CD8-positive, alpha-beta memory T cell (primary cell): ENCODE data around the gene NAA80. TPM values are rescaled to one million over a fixed set of nuclear protein-coding genes. Genes with fewer than 3 reads are reported as not detected.
A peak's percentile ranks its signal among the peaks of the same experiment; 100 is the strongest.

ENCODE experiments used
- CTCF ChIA-PET: fragments of 350-600 bp; sonication (Branson Sonifier 250); formaldehyde crosslinking; loops from one replicate; lab custom pipeline; 2021; ENCODE audit warnings: antibody characterized with exemption; lab: Charles Lee
- POLR2A ChIA-PET: fragments of 350-600 bp; sonication (Branson Sonifier 250); formaldehyde crosslinking; loops from one replicate; lab custom pipeline; 2021; ENCODE audit warnings: antibody characterized with exemption; lab: Charles Lee
- DNase-seq, 5 donors: peaks; one replicate each; pipeline versions ENCODE4 v3.0.0 to v3.0.0-alpha.2; 2020 to 2022; ENCODE audit warnings: mixed read lengths in 1 of 5
- H3K27ac ChIP-seq: one replicate; pipeline ENCODE4 v1.7.0; 2013; ENCODE audit warnings: low read depth, mild to moderate bottlenecking, low read length, moderate library complexity
- H3K27me3 ChIP-seq: 2 replicates; pipeline ENCODE4 v1.7.0; 2013; ENCODE audit warnings: low read length, mild to moderate bottlenecking; ENCODE audit not compliant: insufficient read depth, poor library complexity, severe bottlenecking
- H3K36me3 ChIP-seq: 2 replicates; pipeline ENCODE4 v1.7.0; 2013; ENCODE audit warnings: mild to moderate bottlenecking, low read length, moderate library complexity; ENCODE audit not compliant: insufficient read depth
- H3K4me1 ChIP-seq: 2 replicates; pipeline ENCODE4 v1.7.0; 2013; ENCODE audit warnings: mild to moderate bottlenecking, low read length, moderate library complexity; ENCODE audit not compliant: insufficient read depth
- H3K4me3 ChIP-seq: 2 replicates; pipeline ENCODE4 v1.7.0; 2013; ENCODE audit warnings: mild to moderate bottlenecking, low read length
- H3K9me3 ChIP-seq: 2 replicates; pipeline ENCODE4 v1.7.0; 2013; ENCODE audit warnings: mild to moderate bottlenecking, low read length
- H3K27ac Mint-ChIP-seq, 8 donors: one replicate each; pipeline ENCODE4 v1.8.0; 2020 to 2021; ENCODE audit warnings: mixed read lengths in 8 of 8, mild to moderate bottlenecking in 6 of 8, inconsistent platforms in 3 of 8, moderate library complexity in 3 of 8
- H3K27me3 Mint-ChIP-seq, 2 donors: one replicate each; pipeline ENCODE4 v1.8.0; 2020 to 2021; ENCODE audit warnings: mixed read lengths in 2 of 2, mild to moderate bottlenecking in 1 of 2, moderate library complexity in 1 of 2
- H3K36me3 Mint-ChIP-seq, 3 donors: one replicate each; pipeline ENCODE4 v1.8.0; 2020 to 2021; ENCODE audit warnings: mixed read lengths in 3 of 3, inconsistent platforms in 1 of 3, mild to moderate bottlenecking in 1 of 3
- H3K4me1 Mint-ChIP-seq, 3 donors: one replicate each; pipeline ENCODE4 v1.8.0; 2020 to 2021; ENCODE audit warnings: mixed read lengths in 3 of 3, inconsistent platforms in 1 of 3, mild to moderate bottlenecking in 1 of 3
- H3K4me3 Mint-ChIP-seq, 7 donors: one replicate each; pipeline ENCODE4 v1.8.0; 2020 to 2021; ENCODE audit warnings: mixed read lengths in 7 of 7, mild to moderate bottlenecking in 6 of 7, moderate library complexity in 4 of 7, inconsistent platforms in 2 of 7
- H3K9me3 Mint-ChIP-seq, 5 donors: one replicate each; pipeline ENCODE4 v1.8.0; 2020 to 2022; ENCODE audit warnings: mixed read lengths in 5 of 5, mild to moderate bottlenecking in 3 of 5, moderate library complexity in 2 of 5, inconsistent platforms in 1 of 5
- polyA plus RNA-seq: library from polyadenylated mRNA; unstranded; fragments of 300-500 nt; fragmentation: Illumina TruSeq; gene quantifications from one replicate; pipeline ENCODE4 v1.2.3, GENCODE V29; 2021
- total RNA-seq, 2 experiments: library from RNA; stranded (reverse); gene quantifications; one replicate each; pipeline ENCODE4 v1.2.3, GENCODE V29; 2021

NAA80 gene
- total and polyA plus RNA-seq, 3 experiments from 2014 or later, result 17.3 to 19.3 (median 18.3) TPM

- Histone ChIP-seq H3K27ac (no peak overlapping the region), H3K36me3 (no peaks in the 10 kb centered on the region), H3K4me1 (no peaks in the 10 kb centered on the region), H3K9me3 (no peaks in the 10 kb centered on the region), H3K4me3 (no peak overlapping the region), H3K27me3 (no peaks in the 10 kb centered on the region)
- H3K4me3 Mint-ChIP-seq, result no peak overlapping the region
- no peak for DNase-seq
- POLR2A ChIA-PET, result no interaction called here
- H3K27ac Mint-ChIP-seq, result no peak overlapping the region
- H3K27me3 Mint-ChIP-seq, result peaks cover 0 to 7% of the 10 kb centered on the region in 2 donors
- H3K36me3 Mint-ChIP-seq, result no peaks in the 10 kb centered on the region
- peaks cover 0 to 3% (median 0%) of the 10 kb centered on the region in 3 donors for H3K4me1 Mint-ChIP-seq
- H3K9me3 Mint-ChIP-seq, result no peaks in the 10 kb centered on the region
- CTCF ChIA-PET, result interaction anchor here (0.7 to 2.4 kb wide), 5 partner anchors 9 to 75 kb away, joined by 3 to 12 read pairs (median 6); partner anchors contain the start of gene GNAT1
Observed at GRCh38 chr3:50266836-50267235, 32.4 kb downstream of the NAA80 start.

- H3K4me3 Mint-ChIP-seq, result no peak overlapping the region
- H3K9me3 ChIP-seq, result no peaks in the 10 kb centered on the region
- H3K27ac Mint-ChIP-seq, result no peak overlapping the region
- H3K27me3 ChIP-seq, result no peaks in the 10 kb centered on the region
- DNase-seq, result no peak
- no peaks in the 10 kb centered on the region for H3K36me3 Mint-ChIP-seq
- ChIA-PET CTCF (interaction anchor here (0.7 to 2.4 kb wide), 3 partner anchors 10 to 71 kb away, joined by 3 to 12 read pairs (median 7); no protein-coding TSS in a partner anchor), POLR2A (interaction anchor here (0.5 kb wide), 1 partner anchor 136 kb away, joined by 3 read pairs; no protein-coding TSS in a partner anchor)
- no peaks in the 10 kb centered on the region for H3K9me3 Mint-ChIP-seq
- no peak overlapping the region for H3K27ac ChIP-seq
- H3K36me3 ChIP-seq, result no peaks in the 10 kb centered on the region
- H3K4me1 Mint-ChIP-seq, result no peaks in the 10 kb centered on the region
- no peak overlapping the region for H3K4me3 ChIP-seq
- H3K27me3 Mint-ChIP-seq, result peaks cover 0 to 7% of the 10 kb centered on the region in 2 donors
- H3K4me1 ChIP-seq, result no peaks in the 10 kb centered on the region
Observed at GRCh38 chr3:50266017-50266416, 33.2 kb downstream of the NAA80 start.

GRCh38 chr3:50265571-50265970 lies 33.6 kb downstream of the NAA80 start:
- POLR2A ChIA-PET, result interaction anchor here (0.5 kb wide), 1 partner anchor 135 kb away, joined by 3 read pairs; no protein-coding TSS in a partner anchor
- CTCF ChIA-PET, result interaction anchor here (2.1 kb wide), 1 partner anchor 19 kb away, joined by 7 read pairs; no protein-coding TSS in a partner anchor
- Mint-ChIP-seq H3K9me3 (no peaks in the 10 kb centered on the region), H3K27ac (no peak overlapping the region), H3K27me3 (peaks cover 0 to 7% of the 10 kb centered on the region in 2 donors), H3K4me1 (peaks cover 0 to under 1% (median under 1%) of the 10 kb centered on the region in 3 donors), H3K4me3 (no peak overlapping the region), H3K36me3 (no peaks in the 10 kb centered on the region)
- DNase-seq, result no peak
- Histone ChIP-seq H3K27ac (no peak overlapping the region), H3K27me3 (no peaks in the 10 kb centered on the region), H3K4me1 (no peaks in the 10 kb centered on the region), H3K4me3 (no peak overlapping the region), H3K36me3 (no peaks in the 10 kb centered on the region), H3K9me3 (no peaks in the 10 kb centered on the region)

GRCh38 chr3:50264964-50265485 lies 34.2 kb downstream of the NAA80 start:
- ChIA-PET CTCF (interaction anchor here (0.6 to 2.2 kb wide), 3 partner anchors 9 to 22 kb away, joined by 5 to 7 read pairs (median 5); no protein-coding TSS in a partner anchor), POLR2A (no interaction called here)
- no peaks in the 10 kb centered on the region for H3K27me3 ChIP-seq
- no peaks in the 10 kb centered on the region for H3K36me3 ChIP-seq
- H3K4me1 ChIP-seq, result no peaks in the 10 kb centered on the region
- H3K36me3 Mint-ChIP-seq, result no peaks in the 10 kb centered on the region
- peak overlapping the region in 1 of 8 donors; percentile 43 for H3K27ac Mint-ChIP-seq
- no peaks in the 10 kb centered on the region for H3K9me3 Mint-ChIP-seq
- H3K4me3 Mint-ChIP-seq, result no peak overlapping the region
- H3K9me3 ChIP-seq, result no peaks in the 10 kb centered on the region
- no peak for DNase-seq
- H3K27ac ChIP-seq, result no peak overlapping the region
- H3K27me3 Mint-ChIP-seq, result peaks cover 0 to 7% of the 10 kb centered on the region in 2 donors
- H3K4me3 ChIP-seq, result no peak overlapping the region
- peaks cover 0 to 3% (median 2%) of the 10 kb centered on the region in 3 donors for H3K4me1 Mint-ChIP-seq

GRCh38 chr3:50264383-50264963 lies 34.7 kb downstream of the NAA80 start:
- Mint-ChIP-seq H3K27me3 (peaks cover 0 to 7% of the 10 kb centered on the region in 2 donors), H3K9me3 (no peaks in the 10 kb centered on the region), H3K4me1 (peaks cover 0 to 8% (median 5%) of the 10 kb centered on the region in 3 donors), H3K36me3 (peaks cover 0 to 1% (median 0%) of the 10 kb centered on the region in 3 donors), H3K4me3 (no peak overlapping the region), H3K27ac (peak overlapping the region in 1 of 8 donors; percentile 72)
- DNase-seq, result no peak
- ChIA-PET CTCF (interaction anchor here (0.6 to 2.3 kb wide), 8 partner anchors 8 to 70 kb away, joined by 3 to 9 read pairs (median 5); no protein-coding TSS in a partner anchor), POLR2A (interaction anchor here (0.5 kb wide), 1 partner anchor 149 kb away, joined by 3 read pairs; no protein-coding TSS in a partner anchor)
- Histone ChIP-seq H3K27me3 (no peaks in the 10 kb centered on the region), H3K4me3 (no peak overlapping the region), H3K4me1 (peaks cover 4% of the 10 kb centered on the region), H3K9me3 (no peaks in the 10 kb centered on the region), H3K27ac (no peak overlapping the region), H3K36me3 (no peaks in the 10 kb centered on the region)

GRCh38 chr3:50263478-50264382 lies 35.5 kb downstream of the NAA80 start:
- ChIA-PET CTCF (interaction anchor here (0.6 to 2.3 kb wide), 10 partner anchors 11 to 149 kb away, joined by 3 to 9 read pairs (median 4); no protein-coding TSS in a partner anchor), POLR2A (interaction anchor here (0.5 to 0.6 kb wide), 2 partner anchors 20 to 149 kb away, joined by 3 to 5 read pairs; no protein-coding TSS in a partner anchor)

GRCh38 chr3:50262778-50263177 lies 36.4 kb downstream of the NAA80 start:
- H3K4me1 ChIP-seq, result peaks cover 5% of the 10 kb centered on the region
- no peaks in the 10 kb centered on the region for H3K27me3 ChIP-seq
- no peaks in the 10 kb centered on the region for H3K9me3 ChIP-seq
- POLR2A ChIA-PET, result no interaction called here
- Mint-ChIP-seq H3K4me1 (peaks cover 0 to 9% (median 5%) of the 10 kb centered on the region in 3 donors), H3K27me3 (no peaks in the 10 kb centered on the region), H3K36me3 (peaks cover 0 to 16% (median 0%) of the 10 kb centered on the region in 3 donors), H3K9me3 (no peaks in the 10 kb centered on the region), H3K4me3 (no peak overlapping the region), H3K27ac (peak overlapping the region in 1 of 8 donors; percentile 93)
- DNase-seq, result no peak
- H3K27ac ChIP-seq, result no peak overlapping the region
- H3K4me3 ChIP-seq, result no peak overlapping the region
- CTCF ChIA-PET, result interaction anchor here (0.6 to 2.3 kb wide), 5 partner anchors 16 to 68 kb away, joined by 4 to 9 read pairs (median 6); no protein-coding TSS in a partner anchor
- peaks cover 5% of the 10 kb centered on the region for H3K36me3 ChIP-seq

More at GRCh38 chr3:50263478-50264382, 35.5 kb downstream of the NAA80 start:
- H3K27ac Mint-ChIP-seq, result peak overlapping the region in 2 of 8 donors; percentile 72 to 93
- H3K36me3 Mint-ChIP-seq, result peaks cover 0 to 6% (median 0%) of the 10 kb centered on the region in 3 donors
- Histone ChIP-seq H3K27ac (no peak overlapping the region), H3K4me1 (peaks cover 5% of the 10 kb centered on the region), H3K36me3 (no peaks in the 10 kb centered on the region), H3K27me3 (no peaks in the 10 kb centered on the region), H3K9me3 (no peaks in the 10 kb centered on the region), H3K4me3 (no peak overlapping the region)
- no peaks in the 10 kb centered on the region for H3K9me3 Mint-ChIP-seq
- DNase-seq, result no peak
- peaks cover 0 to 9% (median 5%) of the 10 kb centered on the region in 3 donors for H3K4me1 Mint-ChIP-seq
- no peak overlapping the region for H3K4me3 Mint-ChIP-seq
- H3K27me3 Mint-ChIP-seq, result peaks cover 0 to 6% of the 10 kb centered on the region in 2 donors
